Rectal smooth muscle tissue (tissue), 1 donor: ENCODE results near the gene LINGO4.

Experiments used
- H3K27ac ChIP-seq: one replicate; pipeline ENCODE4 v1.7.0; 2013; ENCODE audit warnings: low read depth, low read length, inconsistent platforms
- H3K27me3 ChIP-seq: one replicate; pipeline ENCODE4 v1.7.0; 2013; ENCODE audit warnings: low read length; ENCODE audit not compliant: control insufficient read depth, insufficient read depth
- H3K36me3 ChIP-seq: one replicate; pipeline ENCODE4 v1.7.0; 2013; ENCODE audit warnings: low read length; ENCODE audit not compliant: control insufficient read depth, insufficient read depth
- H3K4me1 ChIP-seq: one replicate; pipeline ENCODE4 v1.7.0; 2013; ENCODE audit warnings: low read length; ENCODE audit not compliant: control insufficient read depth, insufficient read depth
- H3K4me3 ChIP-seq: one replicate; pipeline ENCODE4 v1.7.0; 2013; ENCODE audit warnings: low read length
- H3K9ac ChIP-seq: one replicate; pipeline ENCODE4 v1.7.0; 2013; ENCODE audit warnings: low read length

The LINGO4 gene

DNA sequence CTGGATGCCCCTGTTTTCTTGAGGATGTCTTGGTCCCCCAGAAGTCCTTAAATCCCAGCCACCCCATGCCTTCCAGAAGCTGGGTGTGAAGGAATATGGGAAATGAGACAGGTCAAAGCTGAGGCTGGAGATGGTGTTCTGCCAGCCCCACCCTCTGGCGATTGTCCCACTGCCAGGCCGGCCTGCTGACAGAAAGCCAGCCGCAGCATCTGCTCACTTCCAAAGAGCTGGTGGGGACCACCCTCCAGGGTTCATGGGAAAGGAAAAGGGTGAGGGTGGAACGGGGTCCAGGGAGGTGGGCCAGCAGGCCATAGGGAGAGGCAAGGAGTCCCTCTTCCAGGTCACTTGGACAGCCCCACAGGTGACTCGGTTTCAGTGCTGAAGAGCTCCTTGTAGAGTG lies 1.9 kb upstream of the LINGO4 start:
- Histone ChIP-seq H3K9ac (no peak overlapping the region), H3K27ac (no peak overlapping the region), H3K4me1 (no peaks in the 10 kb centered on the region), H3K36me3 (no peaks in the 10 kb centered on the region), H3K27me3 (no peaks in the 10 kb centered on the region), H3K4me3 (no peak overlapping the region)

DNA sequence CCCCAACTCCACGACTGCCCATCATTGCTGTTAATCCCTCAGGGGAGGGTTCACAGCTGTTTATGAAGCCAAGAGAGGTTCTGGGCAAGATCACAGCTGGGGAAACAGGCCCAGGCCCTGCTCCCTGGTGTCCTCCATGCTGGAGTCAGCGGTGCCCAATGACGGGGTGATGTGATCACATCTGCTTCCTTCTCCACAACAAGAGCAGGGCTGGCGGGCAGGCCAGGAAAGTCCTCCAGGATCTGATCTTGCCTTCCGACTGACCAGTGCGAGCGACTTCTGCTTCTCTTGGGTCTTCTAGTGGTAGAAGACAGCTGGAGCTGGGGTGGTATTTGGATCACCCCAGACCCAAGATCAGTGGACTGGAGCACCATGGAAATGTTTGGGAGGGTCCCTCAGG lies 951 bp upstream of the LINGO4 start:
- no peak overlapping the region for H3K4me3 ChIP-seq
- no peaks in the 10 kb centered on the region for H3K4me1 ChIP-seq
- no peaks in the 10 kb centered on the region for H3K36me3 ChIP-seq
- H3K9ac ChIP-seq, result no peak overlapping the region
- no peak overlapping the region for H3K27ac ChIP-seq
- no peaks in the 10 kb centered on the region for H3K27me3 ChIP-seq

DNA sequence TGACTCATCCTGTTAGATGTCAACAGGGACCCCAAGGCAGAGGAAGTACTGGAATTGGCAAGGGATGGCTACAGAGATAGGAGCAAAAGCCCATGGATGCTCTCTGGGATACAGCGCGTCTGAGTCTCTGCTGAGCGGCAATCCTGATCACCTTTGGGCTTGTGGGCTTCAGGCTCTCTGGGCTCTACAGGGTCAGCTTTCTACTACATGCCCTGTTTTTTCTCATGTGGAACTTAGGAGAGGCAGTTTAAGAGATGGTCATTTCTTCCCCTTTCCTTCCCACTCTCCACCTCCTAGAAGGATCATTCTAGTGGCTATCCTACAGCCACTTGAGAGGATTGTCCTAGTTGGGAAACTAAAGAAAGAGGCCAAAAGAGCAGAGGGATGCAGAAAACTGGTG lies 1.3 kb downstream of the LINGO4 start:
- Histone ChIP-seq H3K27me3 (no peaks in the 10 kb centered on the region), H3K36me3 (no peaks in the 10 kb centered on the region)

DNA sequence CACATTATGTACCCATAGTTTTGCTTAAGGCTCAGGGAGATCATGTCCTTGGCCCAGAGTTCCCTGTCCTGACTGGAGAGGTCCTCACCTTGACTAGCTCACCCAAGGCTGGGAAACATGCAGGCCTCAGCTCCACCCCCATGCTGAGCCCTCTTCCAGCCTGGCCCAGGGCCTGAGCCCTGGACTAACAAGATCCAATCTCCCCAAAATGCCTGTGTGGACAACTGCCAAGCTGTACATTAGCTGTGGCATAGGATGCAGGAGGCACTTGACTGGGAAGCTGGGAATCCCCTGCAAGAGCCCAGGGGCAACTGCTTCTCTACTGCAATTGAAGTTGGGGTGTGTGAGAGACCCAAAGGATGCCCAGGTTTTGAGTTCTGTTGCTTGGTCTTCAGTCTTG lies 2.1 kb downstream of the LINGO4 start:
- H3K36me3 ChIP-seq, result no peaks in the 10 kb centered on the region
- no peak overlapping the region for H3K27ac ChIP-seq
- H3K4me1 ChIP-seq, result no peaks in the 10 kb centered on the region
- H3K27me3 ChIP-seq, result no peaks in the 10 kb centered on the region
- no peak overlapping the region for H3K4me3 ChIP-seq
- no peak overlapping the region for H3K9ac ChIP-seq

More for the DNA sequence above, 1.3 kb downstream of the LINGO4 start:
- Histone ChIP-seq H3K4me3 (no peak overlapping the region), H3K4me1 (no peaks in the 10 kb centered on the region), H3K27ac (no peak overlapping the region), H3K9ac (no peak overlapping the region)

DNA sequence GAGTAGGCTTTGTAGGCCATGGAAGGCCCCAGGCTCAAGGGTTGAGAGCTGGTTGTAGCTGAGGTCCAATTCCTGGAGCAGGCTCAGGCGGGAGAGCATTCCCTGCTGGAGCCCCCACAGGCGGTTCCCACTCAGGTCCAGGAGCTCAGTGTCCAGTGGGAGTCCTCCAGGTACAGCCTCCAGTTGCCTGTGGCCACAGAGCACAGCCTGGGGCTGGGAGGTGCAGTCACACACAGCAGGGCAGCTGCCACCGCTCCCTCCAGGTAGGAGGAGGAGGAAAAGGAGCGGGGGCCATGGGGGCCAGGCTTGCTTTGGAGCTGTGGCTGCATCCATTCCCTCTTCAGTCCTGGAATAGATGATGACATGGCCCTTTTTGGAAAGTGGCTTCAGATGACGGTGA lies 2.8 kb downstream of the LINGO4 start:
- Histone ChIP-seq H3K4me3 (no peak overlapping the region), H3K4me1 (no peaks in the 10 kb centered on the region), H3K9ac (no peak overlapping the region), H3K27me3 (no peaks in the 10 kb centered on the region), H3K27ac (no peak overlapping the region), H3K36me3 (no peaks in the 10 kb centered on the region)

DNA sequence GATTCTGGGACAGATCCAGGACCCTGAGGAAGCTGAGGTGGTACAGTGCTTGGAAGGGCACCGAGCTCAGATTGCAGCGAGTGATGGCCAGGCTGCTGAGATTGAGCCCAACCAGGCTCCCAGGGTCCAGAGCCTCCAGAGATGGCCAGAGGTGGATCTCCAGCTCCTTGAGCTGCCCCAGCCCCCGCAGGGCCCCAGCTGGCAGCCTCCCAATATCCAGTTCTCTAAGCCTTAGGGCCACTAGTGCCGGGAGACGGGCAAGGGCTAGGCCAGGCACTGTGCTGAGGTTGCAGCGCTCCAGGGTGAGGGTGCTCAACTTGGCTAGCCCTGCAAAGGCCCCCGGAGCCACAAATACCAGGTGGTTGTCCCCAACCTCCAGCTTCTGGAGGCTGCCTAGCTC lies 3.4 kb downstream of the LINGO4 start:
- no peak overlapping the region for H3K9ac ChIP-seq

DNA sequence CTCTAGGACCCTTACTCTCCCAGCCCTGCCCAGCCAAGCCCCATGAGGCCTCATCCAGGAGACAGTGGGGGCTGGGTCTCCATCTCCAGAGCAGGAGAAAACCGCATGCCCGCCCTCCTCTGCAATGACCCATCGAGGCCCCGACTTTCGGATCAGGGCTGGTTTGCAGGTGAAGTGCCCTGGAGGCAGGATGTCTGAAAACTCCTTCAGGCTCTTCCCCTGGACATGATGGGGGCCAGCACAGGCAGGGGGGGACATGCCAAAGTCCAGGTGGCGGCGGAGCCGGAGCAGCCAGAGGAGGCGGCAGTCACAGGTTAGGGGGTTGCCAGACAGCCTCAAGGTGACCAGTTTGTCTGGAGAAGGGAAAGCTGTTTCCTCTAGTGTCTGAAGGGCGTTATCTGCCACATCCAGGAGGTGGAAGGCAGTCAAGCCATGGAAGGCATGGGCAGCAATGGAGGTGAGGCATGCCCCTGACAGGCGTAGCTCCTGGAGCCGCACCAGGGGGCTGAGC lies 3.9 kb downstream of the LINGO4 start:
- H3K4me3 ChIP-seq, result no peak overlapping the region
- H3K27me3 ChIP-seq, result no peaks in the 10 kb centered on the region
- no peaks in the 10 kb centered on the region for H3K4me1 ChIP-seq
- H3K36me3 ChIP-seq, result no peaks in the 10 kb centered on the region
- no peak overlapping the region for H3K27ac ChIP-seq
- H3K9ac ChIP-seq, result no peak overlapping the region

More for the DNA sequence above, 3.4 kb downstream of the LINGO4 start:
- Histone ChIP-seq H3K27me3 (no peaks in the 10 kb centered on the region), H3K4me1 (no peaks in the 10 kb centered on the region), H3K4me3 (no peak overlapping the region), H3K36me3 (no peaks in the 10 kb centered on the region), H3K27ac (no peak overlapping the region)

DNA sequence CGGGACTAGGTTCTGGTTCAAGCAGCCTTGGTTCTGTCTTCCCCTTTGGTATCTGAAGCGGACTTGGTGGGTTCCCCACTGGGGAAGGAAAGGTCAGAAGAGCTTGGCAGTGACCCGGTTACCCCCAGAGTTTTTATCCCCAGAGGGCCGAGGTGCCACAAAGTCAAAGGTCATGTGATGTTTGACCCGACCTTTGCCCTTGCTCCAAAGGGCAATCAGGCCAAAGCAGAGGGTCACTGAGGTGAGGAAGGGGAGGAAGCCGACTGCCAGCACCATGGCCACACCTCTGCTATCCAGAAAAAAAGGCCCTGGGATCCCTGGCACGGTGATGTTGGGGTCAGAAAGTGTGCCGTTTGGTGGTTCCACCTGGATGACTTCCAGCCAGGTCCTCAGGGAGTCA lies 4.4 kb downstream of the LINGO4 start:
- Histone ChIP-seq H3K27ac (no peak overlapping the region), H3K9ac (no peak overlapping the region), H3K4me1 (no peaks in the 10 kb centered on the region), H3K27me3 (no peaks in the 10 kb centered on the region), H3K36me3 (no peaks in the 10 kb centered on the region), H3K4me3 (no peak overlapping the region)

DNA sequence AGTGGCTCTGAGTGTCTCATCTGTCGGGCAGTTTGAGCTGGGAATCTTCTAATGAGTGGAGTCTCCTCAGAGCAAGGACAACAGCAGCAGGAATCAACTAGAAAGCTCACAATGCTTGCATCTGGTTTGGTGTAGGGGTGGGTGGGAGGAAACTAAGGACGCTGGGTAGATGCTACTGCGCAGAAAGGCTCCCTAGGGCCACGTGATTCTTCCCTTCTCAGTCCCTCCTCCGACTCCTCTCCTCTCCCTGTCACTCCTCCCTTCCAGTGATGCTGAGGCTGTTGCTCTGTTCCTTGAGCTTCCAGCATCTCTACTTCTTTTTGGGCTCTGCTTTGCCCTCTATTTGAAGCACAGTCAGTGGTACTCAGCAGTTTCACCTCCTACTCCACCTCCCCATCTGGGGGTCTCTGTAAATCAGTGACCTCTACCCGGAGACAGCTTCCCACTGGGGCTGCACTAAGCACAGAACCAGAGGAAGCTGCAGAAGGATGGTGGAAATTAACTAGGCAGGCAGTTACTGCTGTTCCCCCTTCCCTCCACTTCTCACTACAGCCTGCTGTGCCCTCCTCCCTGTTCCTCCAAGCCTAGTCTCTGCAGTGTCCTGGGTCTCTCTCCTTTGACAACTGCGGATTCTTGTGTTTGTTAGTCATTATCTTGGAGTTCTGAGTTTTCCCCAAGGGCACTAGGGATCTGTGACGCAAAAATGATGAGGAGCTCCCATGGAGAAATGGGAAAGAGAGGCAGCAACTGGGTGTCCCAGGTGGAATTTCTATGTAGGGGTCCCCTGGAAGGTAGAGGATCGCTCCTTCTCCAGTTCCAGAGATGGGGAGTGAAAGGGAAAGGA lies 5.8 kb downstream of the LINGO4 start:
- no peaks in the 10 kb centered on the region for H3K27me3 ChIP-seq
- no peak overlapping the region for H3K27ac ChIP-seq
- H3K9ac ChIP-seq, result no peak overlapping the region
- H3K36me3 ChIP-seq, result no peaks in the 10 kb centered on the region
- H3K4me1 ChIP-seq, result no peaks in the 10 kb centered on the region
- no peak overlapping the region for H3K4me3 ChIP-seq

DNA sequence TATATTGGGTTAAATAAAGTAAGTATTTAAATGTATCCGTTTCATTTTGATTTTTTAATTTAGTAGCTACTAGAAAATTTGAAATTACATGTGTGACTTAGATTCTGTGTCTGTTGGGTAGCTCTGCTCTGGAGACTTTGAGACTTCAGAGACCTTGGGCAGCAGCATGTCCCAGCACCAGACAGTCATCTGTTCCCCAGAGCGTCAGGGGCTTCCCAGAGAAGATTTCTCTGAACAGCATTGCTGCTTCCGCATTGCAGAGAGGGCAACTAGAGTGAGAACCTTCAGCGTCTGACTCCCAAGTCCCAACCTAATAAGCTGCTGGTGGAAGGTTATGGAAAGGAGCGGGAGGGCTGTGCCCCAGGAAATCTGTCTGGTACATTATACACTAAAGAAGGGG lies 6.6 kb downstream of the LINGO4 start:
- Histone ChIP-seq H3K27me3 (no peaks in the 10 kb centered on the region), H3K4me1 (no peaks in the 10 kb centered on the region), H3K36me3 (no peaks in the 10 kb centered on the region), H3K9ac (no peak overlapping the region), H3K4me3 (no peak overlapping the region), H3K27ac (no peak overlapping the region)

DNA sequence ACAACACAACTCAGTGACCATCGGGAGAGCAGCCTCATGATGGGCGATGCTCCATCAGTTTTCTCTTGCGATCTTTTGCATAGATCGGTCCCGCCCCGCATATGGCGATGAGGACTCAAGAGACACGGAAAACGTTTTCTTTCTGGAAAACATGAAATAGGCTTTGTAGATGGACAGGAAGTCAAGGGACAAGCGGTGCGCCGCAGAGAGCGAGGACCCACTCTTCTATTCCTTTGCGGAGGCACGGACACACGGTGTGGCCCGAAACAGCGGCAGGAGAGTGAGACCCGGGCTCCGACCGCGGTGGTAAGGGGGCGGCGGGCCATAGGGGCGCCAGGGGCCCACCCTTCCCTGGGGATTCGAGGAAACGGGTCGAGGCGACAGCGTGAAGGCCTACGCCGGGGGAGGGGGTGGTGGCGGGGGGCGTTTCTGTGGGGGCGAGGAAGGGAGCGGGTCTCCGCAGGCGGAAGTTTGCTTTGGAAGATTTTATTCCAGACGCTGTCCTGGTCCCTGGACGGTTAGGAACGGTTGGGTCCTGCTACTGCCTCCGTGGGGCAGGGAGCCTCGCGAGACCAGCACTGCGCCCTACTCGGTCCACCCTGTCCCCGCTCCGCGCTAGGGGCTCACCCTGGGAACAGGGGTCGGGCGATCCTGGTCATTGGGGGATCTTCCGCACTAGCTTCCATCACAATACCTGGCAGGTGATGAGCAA lies 14.1 kb downstream of the LINGO4 start:
- H3K4me1 ChIP-seq, result peaks cover 5% of the 10 kb centered on the region
- H3K9ac ChIP-seq, result peak overlapping the region; percentile 32
- peak overlapping the region; percentile 95 for H3K4me3 ChIP-seq
- H3K27ac ChIP-seq, result no peak overlapping the region
- H3K27me3 ChIP-seq, result no peaks in the 10 kb centered on the region
- no peaks in the 10 kb centered on the region for H3K36me3 ChIP-seq

DNA sequence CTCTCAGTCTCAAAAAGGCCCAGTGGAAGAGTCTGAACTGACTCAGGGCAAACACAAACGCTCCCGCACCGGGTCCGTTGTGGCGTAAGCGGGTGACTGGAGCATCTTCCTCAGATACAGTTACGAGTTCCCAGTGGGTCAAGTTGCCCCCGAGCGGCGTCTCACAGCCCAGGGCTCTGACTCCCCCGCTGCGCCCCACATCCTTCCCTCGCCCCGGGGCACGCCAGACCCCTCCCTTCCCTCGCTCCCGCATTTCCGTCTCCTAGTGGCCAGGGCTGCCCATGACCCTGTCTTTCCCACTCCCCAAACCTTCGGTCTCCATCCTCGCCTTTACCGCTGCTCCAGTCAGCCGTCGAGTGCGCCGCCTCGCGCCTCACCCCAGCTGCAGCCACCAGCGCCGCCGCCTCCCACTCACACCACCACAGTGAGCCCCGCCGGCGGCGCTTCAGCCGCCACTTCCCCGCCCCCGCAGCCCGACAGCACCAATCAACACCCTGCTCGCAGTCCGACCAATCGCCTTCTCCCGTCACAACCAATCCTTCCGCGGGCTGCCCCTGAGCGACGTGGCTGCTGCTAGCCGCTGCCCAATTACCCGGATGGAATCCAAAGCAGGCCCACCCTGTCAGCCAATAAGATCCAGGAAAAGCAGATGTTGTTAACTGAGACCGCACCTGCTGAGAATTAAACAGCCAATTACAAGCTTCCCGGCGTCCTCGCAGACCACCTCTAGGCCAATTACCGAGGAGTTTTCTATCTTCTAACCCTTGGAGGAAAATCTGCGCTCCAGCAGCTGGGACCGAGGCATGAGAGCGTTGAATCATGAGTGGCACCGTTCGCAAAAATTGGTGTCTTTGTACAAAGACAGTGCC lies 14.9 kb downstream of the LINGO4 start, which contains the start of gene TDRKH:
TDRKH (minus strand) TSS at position 430 of the 869 bp plus-strand sequence. CDS start 7,478 bp downstream, outside the sequence.
- no peak within 1 kb of the TSS for H3K27ac ChIP-seq
- peak within 1 kb of the TSS; percentile 39 for H3K9ac ChIP-seq
- H3K36me3 ChIP-seq, result no peaks in the 10 kb centered on the region
- peaks cover 5% of the 10 kb centered on the region for H3K4me1 ChIP-seq
- H3K27me3 ChIP-seq, result no peaks in the 10 kb centered on the region
- peak within 1 kb of the TSS; percentile 95 for H3K4me3 ChIP-seq
